Large intestine (tissue), 3 donors: ENCODE data around the gene RB1. TPM values are rescaled to one million over a fixed set of nuclear protein-coding genes. Genes with fewer than 3 reads are reported as not detected.
"Not testable (repeated sequence)": the region's sequence is repeated elsewhere in the genome, so short reads cannot be mapped to it uniquely, and the experiment has no call there.

Source experiments
- DNase-seq, 2 donors: peaks; one replicate each; pipeline versions ENCODE4 v3.0.0 to v3.0.0-alpha.2; 2013
- H3K27ac ChIP-seq: one replicate; pipeline ENCODE4 v1.5.1; 2013; ENCODE audit warnings: low read length
- H3K27me3 ChIP-seq: 2 replicates; pipeline ENCODE4 v1.6.1; 2013; ENCODE audit warnings: low read length; ENCODE audit not compliant: control insufficient read depth, insufficient read depth
- H3K36me3 ChIP-seq: 2 replicates; pipeline ENCODE4 v1.6.1; 2013; ENCODE audit warnings: low read length; ENCODE audit not compliant: control insufficient read depth, insufficient read depth
- H3K4me1 ChIP-seq: one replicate; pipeline ENCODE4 v1.6.1; 2013; ENCODE audit warnings: low read length; ENCODE audit not compliant: control insufficient read depth, insufficient read depth
- H3K4me3 ChIP-seq: one replicate; pipeline ENCODE4 v1.5.1; 2013; ENCODE audit warnings: low read length
- H3K9me3 ChIP-seq: one replicate; pipeline ENCODE4 v1.6.1; 2013; ENCODE audit warnings: mild to moderate bottlenecking, low read depth, low read length, moderate library complexity; ENCODE audit not compliant: control insufficient read depth
- WGBS: methylation state at CpG from one replicate; pipeline ENCODE4 v1.1.5; 2013; ENCODE audit warnings: low lambda C conversion rate; ENCODE audit not compliant: insufficient coverage; 5-methylcytosine and 5-hydroxymethylcytosine counted together
- polyA plus RNA-seq: library from polyadenylated mRNA; unstranded; fragments of 120-200 nt; gene quantifications from one replicate; pipeline ENCODE4 v1.2.1, GENCODE V29; 2013

The RB1 gene
- polyA plus RNA-seq, 1 donor, result 34.8 TPM

DNA sequence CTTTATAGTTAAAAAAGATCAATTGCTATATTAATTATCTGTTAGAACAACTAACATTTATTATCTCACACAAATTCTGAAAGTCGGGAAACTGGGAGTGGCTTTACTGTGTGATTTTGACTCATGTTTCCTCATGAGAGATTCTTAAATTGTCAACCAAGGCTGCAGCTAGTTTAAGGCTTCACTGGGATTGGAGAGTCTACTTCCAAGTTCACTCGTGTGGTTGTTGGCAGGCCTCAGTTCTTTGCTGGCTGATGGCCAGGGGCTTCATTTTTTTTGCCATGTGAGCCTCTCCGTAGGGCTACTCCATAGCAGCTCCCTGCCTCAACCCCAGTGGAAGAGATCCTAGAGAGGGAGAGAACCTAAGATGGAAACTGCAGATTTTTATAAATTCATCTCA is 133.8 kb downstream of the RB1 start:
- no CpG with 5 or more reads among the region's 3 CpGs for WGBS
- Histone ChIP-seq H3K4me3 (no peak overlapping the region), H3K36me3 (no peaks in the 10 kb centered on the region), H3K9me3 (no peaks in the 10 kb centered on the region), H3K27me3 (no peaks in the 10 kb centered on the region), H3K4me1 (no peaks in the 10 kb centered on the region), H3K27ac (no peak overlapping the region)
- DNase-seq, result no peak

DNA sequence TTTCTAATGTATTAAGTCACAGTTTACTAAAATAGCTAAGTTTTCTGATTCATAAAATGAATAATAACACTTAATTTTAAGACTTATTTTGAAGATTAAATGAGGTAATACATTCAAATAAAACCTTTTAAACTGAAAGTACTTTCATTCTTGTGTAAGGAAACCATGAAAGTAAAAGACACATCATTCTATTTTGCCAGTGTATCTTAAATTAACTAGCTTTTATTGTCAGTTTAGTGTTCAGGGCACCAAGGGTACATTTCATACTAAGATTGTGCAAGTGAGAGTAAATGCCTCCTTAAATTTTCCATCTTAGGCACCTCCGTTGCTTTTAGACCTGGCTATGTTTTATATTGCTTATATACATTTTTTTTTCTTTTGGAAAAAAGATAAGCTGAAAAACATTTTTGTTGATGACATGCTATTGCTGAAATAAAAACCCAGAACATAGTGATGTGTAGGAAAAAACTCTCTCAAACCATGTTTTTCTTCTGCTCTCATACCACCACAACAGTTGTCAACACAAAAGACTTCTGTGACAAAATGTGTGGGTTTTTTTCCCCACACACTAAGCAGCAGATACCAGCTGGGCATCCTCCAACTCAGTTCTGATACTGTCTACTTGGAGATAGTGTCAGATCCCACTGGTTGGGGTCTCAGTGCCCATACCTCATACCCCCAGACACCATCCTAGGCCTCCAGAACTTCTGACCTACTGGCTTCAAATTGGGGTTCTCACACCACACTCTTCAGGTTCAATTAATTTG is 140.1 kb downstream of the RB1 start:
- Histone ChIP-seq H3K27ac (no peak overlapping the region), H3K4me3 (no peak overlapping the region), H3K27me3 (no peaks in the 10 kb centered on the region), H3K4me1 (no peaks in the 10 kb centered on the region), H3K9me3 (no peaks in the 10 kb centered on the region), H3K36me3 (no peaks in the 10 kb centered on the region)
- DNase-seq, result no peak
- 67% methylated on average over 1 of the region's 1 CpG for WGBS

DNA sequence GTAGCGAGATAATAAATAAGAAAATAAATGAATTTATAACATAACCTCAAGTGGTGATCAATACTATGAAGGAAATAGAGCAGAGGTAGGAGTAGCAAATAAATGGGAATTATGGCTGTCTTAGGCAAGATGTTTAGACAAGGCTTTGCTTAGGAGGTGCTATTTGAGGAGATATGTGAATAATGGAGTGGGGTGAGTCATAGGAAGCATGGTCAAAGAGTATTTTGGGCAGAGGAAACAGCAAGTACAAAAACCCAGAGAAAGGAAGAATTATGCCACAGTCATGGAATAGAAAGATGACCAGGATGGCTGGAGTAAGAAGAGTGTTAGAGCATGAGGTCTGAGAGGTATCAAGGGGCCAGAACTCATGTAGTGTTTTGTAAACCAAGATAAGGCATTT is 142.9 kb downstream of the RB1 start:
- Histone ChIP-seq H3K27me3 (no peaks in the 10 kb centered on the region), H3K9me3 (no peaks in the 10 kb centered on the region), H3K36me3 (no peaks in the 10 kb centered on the region), H3K27ac (no peak overlapping the region), H3K4me3 (no peak overlapping the region), H3K4me1 (no peaks in the 10 kb centered on the region)
- WGBS, result 100% methylated on average over 1 of the region's 1 CpG
- DNase-seq, result no peak

DNA sequence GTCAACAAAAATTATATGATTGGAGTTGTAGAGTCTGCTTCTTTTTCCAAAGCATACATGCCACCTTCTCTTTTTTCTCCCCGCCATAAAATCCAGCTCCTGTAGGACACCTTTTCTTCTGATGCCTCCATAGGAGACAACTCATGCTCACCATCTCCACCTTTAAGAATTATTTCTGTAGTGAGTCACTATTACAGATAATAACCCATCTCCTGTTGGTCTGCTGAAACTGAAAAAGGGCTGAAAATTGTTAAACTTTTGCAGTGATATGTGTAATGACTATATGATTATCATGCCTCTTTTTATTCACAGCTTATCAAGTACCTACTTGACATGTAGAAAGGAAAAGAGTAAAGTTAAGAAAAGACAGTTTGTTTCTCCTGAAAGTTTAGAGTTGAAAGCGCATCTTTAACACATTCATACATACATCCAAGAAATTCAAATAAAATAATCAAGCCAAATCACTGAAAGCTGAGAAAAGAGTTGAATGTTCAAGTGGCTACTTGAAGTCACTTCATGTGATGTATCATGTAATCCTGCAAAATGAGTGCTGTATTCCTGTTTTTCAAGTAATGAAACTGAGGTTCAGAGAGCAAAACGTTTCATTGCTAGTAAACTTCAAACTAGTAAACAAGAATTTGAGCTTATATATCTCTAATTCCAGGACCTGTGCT is 144.9 kb downstream of the RB1 start:
- no peak overlapping the region for H3K27ac ChIP-seq
- 100% methylated on average over 1 of the region's 3 CpGs for WGBS
- no peaks in the 10 kb centered on the region for H3K9me3 ChIP-seq
- H3K36me3 ChIP-seq, result no peaks in the 10 kb centered on the region
- H3K4me1 ChIP-seq, result no peaks in the 10 kb centered on the region
- H3K27me3 ChIP-seq, result no peaks in the 10 kb centered on the region
- DNase-seq, result no peak
- no peak overlapping the region for H3K4me3 ChIP-seq

DNA sequence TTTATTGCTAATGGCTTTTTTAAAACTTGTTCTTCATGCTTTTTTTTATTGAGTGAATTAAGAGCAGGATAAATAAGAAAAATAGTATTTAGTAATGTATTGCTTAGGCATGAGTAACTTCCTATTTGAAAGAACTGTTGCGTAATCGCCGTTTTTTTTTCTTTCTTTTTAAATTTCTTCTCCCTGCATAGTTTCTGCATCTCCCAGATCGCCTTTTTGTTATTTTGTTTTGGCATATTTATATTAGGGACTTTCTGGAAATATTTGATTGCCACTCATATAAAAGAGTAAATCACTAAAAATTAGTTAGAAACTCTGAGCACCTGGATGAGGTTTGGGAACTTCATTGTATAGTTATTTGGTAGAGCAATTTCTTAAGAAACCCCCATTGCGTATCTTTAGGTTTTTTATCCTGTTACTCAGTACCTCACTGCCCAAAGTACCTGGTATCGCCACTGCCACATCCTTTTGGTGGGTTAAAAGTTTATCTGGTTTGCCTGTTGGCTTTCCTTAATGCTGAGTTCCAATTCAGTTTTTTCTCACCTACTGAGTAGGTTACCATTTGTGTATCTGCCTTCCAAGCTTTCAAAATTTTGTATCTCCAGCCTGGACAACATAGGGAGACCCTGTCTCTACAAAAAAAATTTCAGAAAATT is 145.5 kb downstream of the RB1 start:
- Histone ChIP-seq H3K27me3 (no peaks in the 10 kb centered on the region), H3K27ac (no peak overlapping the region), H3K4me1 (no peaks in the 10 kb centered on the region), H3K9me3 (no peaks in the 10 kb centered on the region), H3K4me3 (no peak overlapping the region), H3K36me3 (no peaks in the 10 kb centered on the region)
- DNase-seq, result no peak
- 91% methylated on average over 5 of the region's 6 CpGs for WGBS

DNA sequence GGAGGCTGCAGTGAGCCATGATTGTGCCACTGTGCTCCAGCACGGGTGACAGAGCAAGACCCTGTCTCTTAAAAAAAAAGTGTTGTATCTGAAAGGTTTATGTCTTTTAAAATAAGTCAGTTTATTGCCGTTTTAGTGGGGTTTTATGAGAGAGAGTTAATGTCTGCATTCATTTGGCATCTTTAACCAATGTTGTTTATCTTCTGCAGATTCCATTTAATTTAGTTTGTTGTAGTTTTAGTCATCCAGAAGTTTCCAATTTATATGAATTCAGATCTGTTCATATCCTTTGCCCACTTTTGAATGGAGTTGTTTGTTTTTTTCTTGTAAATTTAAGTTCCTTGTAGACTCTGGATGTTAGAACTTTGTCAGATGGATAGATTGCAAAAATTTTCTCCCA is 146.1 kb downstream of the RB1 start:
- Histone ChIP-seq H3K4me3 (no peak overlapping the region), H3K27me3 (no peaks in the 10 kb centered on the region), H3K36me3 (peaks cover 2% of the 10 kb centered on the region), H3K9me3 (no peaks in the 10 kb centered on the region), H3K27ac (no peak overlapping the region), H3K4me1 (no peaks in the 10 kb centered on the region)
- DNase-seq, result no peak
- 80% methylated on average over 1 of the region's 2 CpGs for WGBS

DNA sequence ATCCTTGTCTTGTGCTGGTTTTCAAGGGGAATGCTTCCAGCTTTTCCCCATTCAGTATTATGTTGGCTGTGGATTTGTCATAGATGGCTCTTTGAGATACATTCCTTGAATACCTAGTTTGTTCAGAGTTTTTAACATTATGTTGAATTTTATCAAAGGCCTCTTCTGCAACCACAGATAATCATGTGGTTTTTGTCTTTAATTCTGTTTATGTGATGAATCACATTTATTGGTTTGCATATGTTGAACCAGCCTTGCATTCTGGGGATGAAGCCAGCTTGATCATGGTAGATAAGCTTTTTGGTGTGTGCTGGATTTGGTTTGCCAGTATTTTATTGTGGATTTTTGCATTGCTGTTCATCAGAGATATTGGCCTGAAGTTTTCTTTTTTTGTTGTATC is 147.6 kb downstream of the RB1 start:
- not testable (repeated sequence) for H3K36me3 ChIP-seq, H3K27ac ChIP-seq, H3K9me3 ChIP-seq, H3K4me3 ChIP-seq, DNase-seq, H3K27me3 ChIP-seq, H3K4me1 ChIP-seq

DNA sequence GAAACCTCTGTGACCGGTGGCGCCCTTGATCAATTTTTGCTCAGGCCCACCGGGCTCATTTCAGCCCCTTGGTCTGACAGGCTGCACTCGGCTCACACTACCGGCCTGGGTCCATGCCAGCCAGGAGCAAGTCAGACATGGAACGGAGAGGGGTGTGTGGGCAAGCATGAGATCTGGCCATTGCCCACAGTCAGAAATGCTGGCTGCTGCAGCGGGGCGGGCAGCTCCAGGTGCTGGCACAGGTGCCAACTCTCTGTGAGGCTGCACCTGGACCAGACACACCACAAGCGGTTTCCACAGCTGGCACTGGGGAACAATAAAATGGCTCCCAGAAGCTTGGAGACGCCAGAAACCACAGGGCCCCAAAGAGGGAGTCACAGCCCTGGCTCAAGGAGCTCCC is 153.0 kb downstream of the RB1 start:
- DNase-seq, result no peak
- no peaks in the 10 kb centered on the region for H3K27me3 ChIP-seq
- H3K4me3 ChIP-seq, result no peak overlapping the region
- H3K9me3 ChIP-seq, result no peaks in the 10 kb centered on the region
- no CpG with 5 or more reads among the region's 10 CpGs for WGBS
- no peaks in the 10 kb centered on the region for H3K4me1 ChIP-seq
- H3K27ac ChIP-seq, result no peak overlapping the region
- peaks cover 28% of the 10 kb centered on the region for H3K36me3 ChIP-seq

DNA sequence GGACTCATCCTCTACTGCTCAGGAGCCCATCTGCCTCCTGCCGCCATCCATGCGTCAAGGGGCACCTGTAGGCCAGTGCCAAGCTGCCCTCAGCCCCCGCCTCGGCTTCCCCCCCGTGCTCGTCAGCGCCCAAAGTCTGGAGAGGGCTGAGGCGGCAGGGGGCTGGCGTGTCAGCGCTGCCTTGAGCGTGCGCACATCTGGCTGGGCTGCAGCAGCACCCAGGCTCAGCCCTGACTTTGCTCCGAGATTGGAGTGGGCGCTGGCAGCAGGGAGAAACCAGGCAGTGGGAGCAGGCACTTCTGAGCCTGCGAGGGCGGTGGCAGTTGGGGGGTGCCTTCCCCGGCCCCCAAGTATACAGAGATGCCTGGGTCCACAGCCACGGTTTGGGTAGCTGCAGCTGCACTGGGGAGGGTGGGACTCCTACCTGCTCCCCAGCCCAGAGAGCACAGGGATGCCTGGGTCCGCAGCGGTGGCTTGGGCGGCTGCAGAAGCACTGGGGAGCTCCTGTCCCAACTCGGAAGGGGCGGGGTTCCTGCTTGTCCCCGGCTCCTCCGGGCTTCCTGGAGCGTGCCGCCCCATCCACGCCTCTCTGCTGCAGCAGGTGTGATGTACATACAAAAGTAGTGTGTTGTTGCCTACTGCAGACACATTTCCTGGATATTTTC is 154.2 kb downstream of the RB1 start:
- peaks cover 28% of the 10 kb centered on the region for H3K36me3 ChIP-seq
- no peaks in the 10 kb centered on the region for H3K27me3 ChIP-seq
- no peak overlapping the region for H3K4me3 ChIP-seq
- H3K27ac ChIP-seq, result no peak overlapping the region
- H3K9me3 ChIP-seq, result no peaks in the 10 kb centered on the region
- no peak for DNase-seq
- no CpG with 5 or more reads among the region's 28 CpGs for WGBS
- H3K4me1 ChIP-seq, result no peaks in the 10 kb centered on the region

DNA sequence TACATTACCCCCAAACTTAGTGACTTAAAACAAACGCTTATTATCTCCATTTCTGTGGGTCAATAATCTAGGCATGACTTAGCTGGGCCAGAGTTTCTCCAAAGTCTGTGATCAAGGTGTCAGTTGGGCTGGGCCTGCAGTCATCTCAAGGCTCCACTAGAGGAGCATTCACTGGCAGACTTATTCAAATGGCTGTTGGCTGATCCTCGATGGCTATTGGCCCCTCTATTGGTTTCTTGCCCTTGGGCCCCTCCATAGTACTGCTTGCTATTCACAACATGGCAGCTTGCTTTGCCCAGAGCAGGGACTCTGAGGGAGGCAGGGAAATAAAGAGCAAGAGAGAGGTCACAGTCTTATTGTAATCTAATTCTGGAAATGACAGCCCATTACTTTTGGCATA is 171.7 kb downstream of the RB1 start:
- H3K4me3 ChIP-seq, result no peak overlapping the region
- H3K4me1 ChIP-seq, result no peaks in the 10 kb centered on the region
- no peak for DNase-seq
- H3K27ac ChIP-seq, result no peak overlapping the region
- H3K9me3 ChIP-seq, result no peaks in the 10 kb centered on the region
- peaks cover 6% of the 10 kb centered on the region for H3K36me3 ChIP-seq
- H3K27me3 ChIP-seq, result no peaks in the 10 kb centered on the region
- WGBS, result no CpG with 5 or more reads among the region's 2 CpGs
